Measurements from ENCODE around the gene OGFOD1. TPM values are rescaled to one million over a fixed set of nuclear protein-coding genes. Genes with fewer than 3 reads are reported as not detected.

Gene OGFOD1
- total and polyA plus RNA-seq, 9 of the 15 experiments (the other 6 are each of a cell fraction or from before 2014, with no cell fraction given), result 60.4 to 134 (median 85.8) TPM

DNA sequence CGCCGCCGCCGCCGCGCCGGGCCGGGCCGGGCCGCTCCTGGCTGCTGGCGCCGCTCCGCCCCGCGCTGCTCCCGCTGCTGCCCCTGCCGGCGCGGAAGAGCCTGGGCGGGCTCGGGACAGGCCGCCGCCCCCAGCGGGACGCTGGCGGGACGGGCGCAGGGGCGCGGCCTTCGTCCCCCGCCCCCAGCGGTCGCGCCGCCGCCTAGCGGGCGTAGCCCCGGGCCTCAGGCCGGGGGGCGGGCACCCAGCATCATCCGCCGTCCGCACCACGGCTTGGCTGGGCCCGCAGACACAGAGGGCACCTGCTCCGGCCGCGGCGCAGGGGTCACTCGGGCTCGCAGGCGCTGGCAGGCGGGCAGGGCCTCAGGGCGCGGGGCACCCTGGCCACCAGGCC, 25.9 kb upstream of the OGFOD1 start, which contains the start of gene AMFR (continued):
- no peak for TF ChIP-seq OTX1 (CRISPR knock-in tag; IDR thresholded peaks at IDR 0.05)
- TF ChIP-seq POLR2G (IDR thresholded peaks at IDR 0.05; ENCODE audit: low read depth, low read length), result peak; percentile 15; the same call in 1 of the 2 replicates
- peak; percentile 49 for TF ChIP-seq TAF1 (IDR thresholded peaks at IDR 0.05; ENCODE audit: control insufficient read depth, extremely low read depth, insufficient read depth, low read length, severe bottlenecking)
- no peak for TF ChIP-seq TFE3 (CRISPR knock-in tag; IDR thresholded peaks at IDR 0.05)
- TF ChIP-seq NFIC (IDR thresholded peaks at IDR 0.05), result no peak
- no peak for TF ChIP-seq ZEB2 (IDR thresholded peaks at IDR 0.05)
- no peak for TF ChIP-seq NR2C2 (CRISPR knock-in tag; IDR thresholded peaks at IDR 0.05)
- 0 out of 2 replicates have a peak, but pooled peaks have one; percentile 43 for TF ChIP-seq NR2C2 (tag; IDR thresholded peaks at IDR 0.05)
- peak in 2 of 3 experiments; percentile 46 to 59 for TF ChIP-seq YY1 (IDR thresholded peaks at IDR 0.05; ENCODE audit: borderline replicate concordance in 1 of 3, control insufficient read depth in 1 of 3, extremely low read depth in 1 of 3, insufficient read depth in 3 of 3, insufficient read length in 1 of 3, insufficient replicate concordance in 2 of 3, low read depth in 1 of 3, low read length in 2 of 3)
- no peak for TF ChIP-seq CHCHD3 (CRISPR knock-in tag; IDR thresholded peaks at IDR 0.05)
- no peak for TF ChIP-seq EHMT2 (IDR thresholded peaks at IDR 0.05)
- no peak for TF ChIP-seq CREB1 (IDR thresholded peaks at IDR 0.05)
- TF ChIP-seq CREB1 (CRISPR knock-in tag; IDR thresholded peaks at IDR 0.05), result no peak
- no peak for TF ChIP-seq SRSF9 (IDR thresholded peaks at IDR 0.05; ENCODE audit: borderline replicate concordance, low read depth, low read length)
- TF ChIP-seq FOXP1 (CRISPR knock-in tag; IDR thresholded peaks at IDR 0.05), result no peak
- no peak for TF ChIP-seq PHF20 (IDR thresholded peaks at IDR 0.05; ENCODE audit: partially characterized antibody)
- no peak for TF ChIP-seq PHF21A (IDR thresholded peaks at IDR 0.05; ENCODE audit: borderline replicate concordance, low read depth)
- TF ChIP-seq ZNF280B (CRISPR knock-in tag; IDR thresholded peaks at IDR 0.05), result no peak
- TF ChIP-seq TEAD1 (CRISPR knock-in tag; IDR thresholded peaks at IDR 0.05), result no peak
- no peak for TF ChIP-seq EP300 (IDR thresholded peaks at IDR 0.05; ENCODE audit: low read length)
- no peak for TF ChIP-seq GABPB2 (CRISPR knock-in tag; conservative IDR thresholded peaks at IDR 0.05)
- peak; percentile 96 for TF ChIP-seq CXXC5 (CRISPR knock-in tag; IDR thresholded peaks at IDR 0.05)
- TF ChIP-seq, protein P1, sequence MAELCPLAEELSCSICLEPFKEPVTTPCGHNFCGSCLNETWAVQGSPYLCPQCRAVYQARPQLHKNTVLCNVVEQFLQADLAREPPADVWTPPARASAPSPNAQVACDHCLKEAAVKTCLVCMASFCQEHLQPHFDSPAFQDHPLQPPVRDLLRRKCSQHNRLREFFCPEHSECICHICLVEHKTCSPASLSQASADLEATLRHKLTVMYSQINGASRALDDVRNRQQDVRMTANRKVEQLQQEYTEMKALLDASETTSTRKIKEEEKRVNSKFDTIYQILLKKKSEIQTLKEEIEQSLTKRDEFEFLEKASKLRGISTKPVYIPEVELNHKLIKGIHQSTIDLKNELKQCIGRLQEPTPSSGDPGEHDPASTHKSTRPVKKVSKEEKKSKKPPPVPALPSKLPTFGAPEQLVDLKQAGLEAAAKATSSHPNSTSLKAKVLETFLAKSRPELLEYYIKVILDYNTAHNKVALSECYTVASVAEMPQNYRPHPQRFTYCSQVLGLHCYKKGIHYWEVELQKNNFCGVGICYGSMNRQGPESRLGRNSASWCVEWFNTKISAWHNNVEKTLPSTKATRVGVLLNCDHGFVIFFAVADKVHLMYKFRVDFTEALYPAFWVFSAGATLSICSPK (IDR thresholded peaks at IDR 0.05; ENCODE audit: borderline replicate concordance), result no peak
- no peak for TF ChIP-seq MITF (IDR thresholded peaks at IDR 0.05)
- TF ChIP-seq PYGO2 (tag; IDR thresholded peaks at IDR 0.05), result no peak
